GM19328 (cell line): Measurements from ENCODE around the gene BNIP2.
"Not testable (repeated sequence)": the region's sequence is repeated elsewhere in the genome, so short reads cannot be mapped to it uniquely, and the experiment has no call there.

Experiments used
- ATAC-seq: cut with Tn5 transposase; IDR thresholded peaks from one replicate; pipeline ENCODE4 v1.9.1; 2021; ENCODE audit warnings: mild to moderate bottlenecking, moderate library complexity; ENCODE audit not compliant: unreplicated experiment

Gene BNIP2, protein sequence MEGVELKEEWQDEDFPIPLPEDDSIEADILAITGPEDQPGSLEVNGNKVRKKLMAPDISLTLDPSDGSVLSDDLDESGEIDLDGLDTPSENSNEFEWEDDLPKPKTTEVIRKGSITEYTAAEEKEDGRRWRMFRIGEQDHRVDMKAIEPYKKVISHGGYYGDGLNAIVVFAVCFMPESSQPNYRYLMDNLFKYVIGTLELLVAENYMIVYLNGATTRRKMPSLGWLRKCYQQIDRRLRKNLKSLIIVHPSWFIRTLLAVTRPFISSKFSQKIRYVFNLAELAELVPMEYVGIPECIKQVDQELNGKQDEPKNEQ

DNA sequence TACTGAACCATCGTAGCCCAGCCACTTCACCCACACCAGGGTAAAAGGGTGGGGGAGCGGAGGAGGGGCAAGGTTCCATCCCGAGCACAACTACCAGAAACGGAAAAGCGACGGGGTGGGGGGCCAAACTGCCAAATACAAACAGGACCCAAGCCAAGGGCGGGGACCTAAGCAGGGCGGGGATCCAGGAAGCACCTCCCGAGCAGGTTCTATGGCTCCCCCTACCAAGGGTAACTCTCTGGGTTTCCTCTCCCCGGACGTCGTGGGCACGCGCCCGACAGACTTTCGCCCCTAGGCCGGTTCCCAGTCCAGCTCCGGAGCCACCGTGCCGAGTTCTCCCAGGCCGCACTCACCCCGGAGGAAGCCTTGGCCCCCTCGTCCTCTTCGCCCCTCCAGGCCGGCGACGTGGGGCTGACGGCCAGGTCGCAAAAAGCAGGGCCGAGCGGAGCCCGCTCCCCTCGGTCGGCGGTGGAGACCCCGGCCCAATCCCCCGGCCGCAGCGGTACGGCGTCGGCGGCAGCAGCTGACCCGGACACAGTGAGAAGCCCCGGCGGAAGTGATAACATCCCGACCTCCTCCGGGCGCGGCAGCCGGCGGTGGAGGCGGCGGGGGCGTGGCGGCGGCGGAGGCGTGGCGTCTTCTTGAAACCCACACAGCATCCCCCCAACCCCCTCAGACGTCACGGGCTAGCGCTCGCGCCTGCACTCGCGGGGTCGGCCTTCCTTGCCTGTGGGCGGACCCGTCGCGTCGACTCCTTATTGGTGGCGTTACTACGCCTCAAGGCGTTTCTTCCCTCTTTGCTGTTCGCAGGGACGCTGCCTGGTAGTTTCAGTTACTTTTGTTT is at the start of gene BNIP2:
BNIP2 (minus strand) TSS at position 539 of the 844 bp plus-strand sequence. CDS start 6,863 bp downstream, outside the sequence.
- ATAC-seq, result peak; percentile 80

DNA sequence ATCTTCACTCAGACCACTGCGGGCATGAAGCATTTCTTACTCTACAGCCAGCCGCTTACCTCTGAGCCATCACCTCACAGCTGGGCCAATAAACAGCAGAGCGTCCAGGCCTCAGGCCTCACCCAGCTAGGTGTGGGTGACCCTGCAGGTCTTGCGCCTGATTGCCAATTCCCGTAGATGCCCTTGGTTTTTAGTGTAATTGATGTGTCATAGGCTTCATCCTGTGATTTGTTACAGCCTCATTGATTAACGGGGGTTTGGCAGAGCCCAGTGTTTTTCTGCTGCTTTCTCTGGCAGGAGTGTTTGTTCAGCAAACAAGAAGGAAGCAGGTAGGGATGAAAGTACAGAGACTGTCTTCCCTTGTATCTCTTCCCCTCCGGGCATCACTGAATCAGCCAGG is 49.6 kb upstream of the BNIP2 start:
- no peak for ATAC-seq

DNA sequence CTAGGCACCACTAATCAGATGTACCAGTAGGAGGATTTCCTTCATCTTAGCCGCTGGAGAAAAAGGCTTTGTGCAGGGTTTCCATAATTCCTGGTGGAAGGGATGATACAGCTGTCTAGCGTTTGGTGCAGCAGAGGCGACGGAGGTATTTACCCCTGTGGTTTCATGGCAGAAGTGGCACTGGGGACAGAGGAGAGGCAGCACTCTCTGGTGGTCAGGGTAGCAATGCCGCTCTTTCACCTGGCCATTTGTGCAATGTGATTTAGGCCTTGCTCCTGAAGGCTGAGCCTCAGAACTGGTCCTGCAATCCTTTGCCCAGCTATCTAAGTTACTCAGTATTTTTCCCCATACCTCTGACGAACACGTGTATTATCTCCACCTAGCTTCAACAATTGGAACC is 47.1 kb upstream of the BNIP2 start:
- no peak for ATAC-seq

DNA sequence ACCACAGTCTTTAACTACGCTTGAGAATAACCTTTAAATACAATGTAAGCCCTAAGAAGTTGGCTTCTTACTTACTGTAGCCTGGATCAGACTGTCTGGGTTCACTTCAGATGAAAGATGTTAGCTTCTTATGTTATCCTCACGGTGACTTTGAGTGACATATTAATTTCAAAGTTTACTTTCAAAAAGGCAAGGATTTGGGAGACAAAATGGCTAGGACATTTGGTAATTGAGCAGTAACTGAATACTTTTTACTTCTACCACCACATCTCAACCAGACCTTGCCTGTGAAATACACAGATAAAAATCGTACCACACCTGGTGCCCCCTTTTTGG is 36.0 kb upstream of the BNIP2 start:
- ATAC-seq, result no peak

DNA sequence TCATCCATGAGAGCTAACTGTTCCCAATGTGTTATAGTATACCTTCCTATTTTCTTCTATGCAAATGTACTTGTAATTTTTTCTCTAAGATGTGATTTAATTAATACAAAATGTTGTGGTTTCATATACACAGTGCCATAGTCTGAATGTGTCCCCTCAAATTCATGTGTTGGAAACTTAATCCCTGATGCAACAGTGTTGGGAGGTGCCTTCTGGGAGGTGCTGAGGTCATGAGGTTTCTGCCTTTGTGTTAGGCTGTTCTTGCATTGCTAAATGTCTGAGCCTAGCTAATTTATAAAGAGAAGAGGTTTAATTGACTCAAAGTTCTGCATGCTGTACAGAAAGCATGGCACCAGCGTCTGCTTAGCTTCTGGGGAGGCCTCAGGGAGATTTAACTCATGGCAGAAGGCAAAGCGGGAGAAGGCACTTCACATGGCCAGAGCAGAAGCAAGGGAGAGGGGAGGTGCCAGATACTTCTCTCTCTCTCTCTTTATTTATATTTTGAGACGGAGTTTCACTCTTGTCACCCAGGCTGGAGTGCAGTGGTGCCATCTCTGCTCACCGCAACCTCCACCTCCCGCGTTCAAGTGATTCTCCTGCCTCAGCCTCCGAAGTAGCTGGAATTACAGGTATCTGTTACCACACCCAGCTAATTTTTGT is 34.7 kb upstream of the BNIP2 start:
- no peak for ATAC-seq

DNA sequence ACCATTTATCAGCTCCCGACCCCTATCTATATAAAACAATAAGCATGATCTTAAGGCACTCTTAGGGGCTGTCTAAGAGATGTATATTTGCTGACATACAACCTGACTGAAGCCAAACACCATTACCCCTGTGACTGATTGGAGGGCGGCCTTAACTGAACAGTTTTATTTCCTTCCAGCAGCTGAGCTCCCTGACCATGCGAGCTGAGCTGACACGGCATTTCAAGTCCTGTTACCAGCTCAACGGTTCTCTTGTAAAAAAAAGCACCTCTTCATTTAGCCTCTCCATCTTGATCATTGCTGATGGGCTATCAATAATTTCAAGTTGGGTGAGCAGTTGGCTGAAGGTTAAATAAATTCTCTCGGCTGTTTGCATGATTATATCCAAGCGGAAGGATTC is 33.4 kb upstream of the BNIP2 start:
- no peak for ATAC-seq

DNA sequence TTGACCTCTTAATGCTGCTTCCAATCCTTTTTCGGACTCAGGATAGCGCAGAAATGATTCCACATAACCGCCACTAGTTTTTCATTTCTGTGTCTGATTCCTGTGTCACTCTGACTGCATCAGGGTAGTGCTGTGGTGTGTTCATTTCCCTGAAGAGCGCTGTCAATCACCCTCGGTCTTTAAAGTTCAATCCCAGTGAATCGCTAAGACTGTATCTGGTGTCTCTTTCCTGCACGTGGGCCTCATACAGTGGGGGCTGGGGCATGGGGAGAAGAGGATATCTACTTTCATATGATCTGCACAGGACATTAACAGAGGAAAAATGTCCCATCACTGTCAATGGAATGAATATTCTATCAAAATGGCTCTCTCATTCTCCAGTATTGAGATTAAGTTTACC is 32.9 kb upstream of the BNIP2 start:
- ATAC-seq, result no peak

DNA sequence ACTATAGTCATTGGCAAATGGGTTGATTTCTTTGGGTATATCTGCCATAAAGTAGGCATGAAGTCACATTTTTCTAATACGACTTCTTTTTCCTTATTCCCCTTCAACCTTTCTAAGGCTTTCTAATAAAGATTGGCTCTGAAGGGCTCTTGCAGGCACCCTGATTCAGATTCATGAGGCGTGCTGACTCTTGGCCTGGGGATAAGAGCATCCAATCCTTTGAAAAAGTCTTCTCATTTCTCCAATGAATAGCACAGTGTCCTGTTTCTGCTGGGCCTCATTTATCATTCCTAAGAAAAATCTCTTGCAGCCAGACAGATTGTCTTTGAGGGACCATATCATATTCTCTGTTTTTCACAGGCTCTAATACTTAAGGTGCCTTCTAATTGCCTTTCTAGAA is 32.3 kb upstream of the BNIP2 start:
- no peak for ATAC-seq

DNA sequence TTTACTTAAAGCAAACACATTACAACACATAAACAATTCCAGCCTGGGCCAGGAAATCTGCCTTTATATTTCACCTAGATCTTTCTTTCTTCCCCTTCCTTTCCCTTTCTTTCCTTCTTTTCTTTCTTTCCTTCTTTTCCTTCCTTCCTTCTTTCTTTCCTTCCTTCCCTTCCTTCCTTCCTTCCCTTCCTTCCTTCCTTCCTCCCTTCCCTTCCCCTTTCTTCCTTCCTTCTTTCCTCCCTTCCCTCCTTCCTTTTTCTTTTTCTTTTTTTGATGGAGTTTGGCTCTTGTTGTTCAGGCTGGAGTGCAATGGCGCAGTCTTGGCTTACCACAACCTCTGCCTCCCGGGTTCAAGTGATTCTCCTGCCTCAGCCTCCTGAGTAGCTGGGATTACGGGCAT is 24.1 kb upstream of the BNIP2 start:
- ATAC-seq, result no peak

DNA sequence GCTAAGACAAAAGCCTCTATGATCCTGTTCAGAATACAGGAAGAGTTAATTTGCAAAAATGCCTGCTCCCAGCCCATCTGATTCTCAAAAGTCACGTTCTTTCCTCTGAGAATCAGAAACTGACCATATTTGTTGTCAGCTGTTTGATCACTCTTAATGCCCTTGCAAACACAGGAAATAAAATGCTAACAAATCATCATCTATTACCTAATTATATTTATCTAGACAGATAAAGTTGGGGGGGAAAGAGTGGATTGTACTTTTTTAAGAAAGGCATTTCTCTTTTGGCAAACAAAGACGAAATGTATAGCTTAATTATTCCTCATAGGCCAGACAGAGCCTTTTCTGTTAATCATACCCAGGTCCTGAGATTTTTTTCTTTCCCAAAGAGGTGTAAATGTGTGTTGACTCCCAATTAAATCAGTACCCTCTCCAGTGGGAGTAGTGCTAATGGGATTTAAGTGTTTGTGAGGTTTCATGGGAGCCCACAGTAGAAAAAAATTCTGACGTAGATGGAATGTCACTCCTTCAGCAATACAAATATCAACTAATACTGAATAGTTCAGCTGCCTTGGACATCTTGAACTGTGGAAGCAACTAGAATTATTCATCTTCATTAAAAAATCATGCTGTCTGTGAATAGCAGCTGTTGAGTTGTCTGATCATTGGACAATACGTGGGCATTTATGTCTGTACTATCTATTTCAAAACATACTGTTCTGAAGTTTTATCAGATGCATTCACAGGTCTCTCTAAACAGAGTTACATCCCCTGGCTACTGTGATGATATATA is 22.5 kb upstream of the BNIP2 start:
- no peak for ATAC-seq

DNA sequence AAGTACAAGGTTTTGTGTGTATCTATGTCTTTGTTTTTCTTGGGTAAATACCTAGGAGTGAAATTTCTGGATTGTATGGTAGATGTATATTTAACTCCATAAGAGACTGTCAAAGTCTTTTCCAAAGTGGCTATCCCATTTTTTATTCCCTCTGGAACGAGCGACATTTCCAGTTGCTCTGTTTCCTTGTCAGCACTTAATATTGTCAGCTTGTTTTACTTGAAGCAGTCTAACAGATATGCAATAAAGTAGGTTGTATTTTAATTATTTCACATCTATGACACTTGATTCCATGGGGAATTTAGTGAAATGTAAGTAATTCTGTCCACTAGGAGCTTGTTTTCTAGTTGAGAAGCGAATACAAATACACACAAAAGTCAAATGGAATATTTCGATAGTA is 18.5 kb upstream of the BNIP2 start:
- no peak for ATAC-seq

DNA sequence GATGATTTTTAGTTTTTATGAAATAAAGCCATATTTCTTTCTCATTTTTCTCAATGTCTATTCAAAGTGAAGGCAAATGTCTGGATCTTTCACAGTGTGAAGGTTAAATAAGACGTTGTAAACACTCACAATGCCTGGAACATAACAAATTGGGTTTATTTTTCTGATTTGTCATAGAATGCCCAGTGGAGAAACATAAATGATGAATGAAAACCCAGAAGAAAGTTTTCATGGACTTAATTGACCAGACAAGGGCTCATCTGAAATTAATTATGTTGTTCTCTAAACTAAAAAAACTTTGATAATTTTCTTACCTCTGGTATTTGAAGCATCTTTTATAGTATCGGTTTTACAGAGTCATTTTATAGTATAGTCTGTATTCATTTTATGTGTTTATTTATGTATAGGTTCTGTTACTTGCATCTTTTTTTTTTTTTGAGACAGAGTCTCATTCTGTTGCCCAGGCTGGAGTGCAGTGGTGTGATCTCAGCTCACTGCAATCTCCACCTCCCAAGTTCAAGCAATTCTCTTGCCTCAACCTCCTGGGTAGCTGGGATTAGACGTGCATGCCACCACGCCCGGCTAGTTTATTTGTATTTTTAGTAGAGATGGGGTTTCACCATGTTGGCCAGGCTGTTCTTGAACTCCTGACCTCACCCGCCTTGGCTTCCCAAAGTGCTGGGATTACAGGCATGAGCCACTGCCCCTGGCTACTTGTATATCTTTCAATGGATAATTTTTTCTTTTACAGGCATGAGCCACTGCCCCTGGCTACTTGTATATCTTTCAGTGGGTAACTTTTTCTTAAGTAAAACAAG is 15.1 kb upstream of the BNIP2 start:
- no peak for ATAC-seq

DNA sequence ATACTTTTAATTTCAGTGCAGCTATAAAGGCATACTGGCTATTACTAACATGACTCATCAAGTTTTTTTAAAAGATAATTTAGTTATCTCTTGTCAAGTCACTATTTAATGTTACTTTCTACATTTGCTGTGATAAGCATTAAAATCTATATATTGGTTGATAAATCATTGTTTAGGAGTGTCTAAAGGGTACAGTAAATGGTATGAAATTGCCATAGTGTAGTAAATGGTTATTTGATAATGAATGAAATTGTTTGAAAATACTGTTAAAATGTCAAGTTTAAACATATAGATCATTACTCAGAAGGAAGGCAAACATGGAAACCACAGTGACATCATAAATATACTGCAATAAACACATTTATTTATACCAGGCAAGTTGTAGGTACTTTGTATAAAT is 13.2 kb upstream of the BNIP2 start:
- ATAC-seq, result no peak

DNA sequence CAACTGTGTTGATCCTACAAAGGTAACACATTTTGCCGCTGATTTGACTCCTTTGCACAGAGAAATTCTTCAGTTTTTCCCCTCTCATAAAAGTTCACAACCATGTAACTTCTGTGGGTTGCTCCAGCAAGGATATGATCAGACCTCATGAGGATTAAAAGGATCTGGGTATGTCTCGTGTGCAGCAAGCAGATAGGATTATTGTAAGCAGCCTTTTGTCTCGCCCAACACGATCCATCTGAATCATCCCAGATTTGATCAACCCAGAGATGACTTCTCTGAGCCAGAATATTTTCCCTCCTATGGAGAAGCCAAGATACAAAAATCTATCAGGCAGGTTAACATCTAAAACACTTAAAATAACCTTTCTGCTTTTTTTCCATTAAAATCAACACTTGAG is 12.8 kb upstream of the BNIP2 start:
- no peak for ATAC-seq

DNA sequence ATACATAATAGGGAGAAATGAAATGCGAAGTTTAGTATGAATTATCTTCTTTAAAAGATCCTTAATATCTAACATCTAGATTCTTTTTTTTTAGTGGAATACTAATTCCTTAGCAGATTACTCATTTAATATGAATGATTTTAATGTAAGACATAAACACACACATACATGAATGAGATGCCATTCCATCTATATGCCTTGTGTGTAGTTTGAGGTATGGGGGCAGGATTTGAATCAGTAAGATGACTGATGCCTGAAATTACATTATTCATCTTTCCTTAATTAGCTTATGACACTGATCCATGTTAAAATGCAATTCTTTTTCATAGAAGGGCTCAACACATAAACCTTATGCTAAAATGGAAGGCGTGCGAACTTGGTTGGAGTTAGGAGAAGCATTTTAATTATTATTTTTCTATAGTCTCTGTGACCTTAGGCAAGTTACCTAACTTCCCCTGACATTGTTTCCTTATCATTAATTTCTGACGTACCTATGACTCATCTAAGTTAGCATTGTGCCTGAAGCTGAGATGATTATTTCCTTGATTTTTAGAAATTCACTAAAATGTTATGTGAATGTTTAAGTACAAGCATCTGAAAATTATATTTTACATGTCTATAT is 10.8 kb upstream of the BNIP2 start:
- ATAC-seq, result no peak

DNA sequence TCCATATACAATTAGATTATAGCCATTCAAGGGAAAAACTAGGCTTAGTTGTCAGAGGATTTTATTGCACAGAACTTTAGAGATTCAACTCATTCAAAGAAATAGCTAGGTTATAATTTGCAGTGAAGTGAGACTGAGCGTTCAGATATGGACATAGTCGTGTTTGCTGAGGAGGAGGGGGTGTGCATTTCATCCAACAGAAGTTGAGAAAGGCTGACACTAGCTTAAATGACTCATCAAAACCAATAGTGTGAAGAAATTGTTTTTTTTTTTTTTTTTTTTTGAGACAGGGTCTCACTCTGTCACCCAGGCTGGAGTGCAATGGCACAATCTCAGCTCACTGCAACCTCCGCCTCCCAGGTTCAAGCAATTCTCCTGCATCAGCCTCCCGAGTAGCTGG is 8.9 kb upstream of the BNIP2 start:
- not testable (repeated sequence) for ATAC-seq

DNA sequence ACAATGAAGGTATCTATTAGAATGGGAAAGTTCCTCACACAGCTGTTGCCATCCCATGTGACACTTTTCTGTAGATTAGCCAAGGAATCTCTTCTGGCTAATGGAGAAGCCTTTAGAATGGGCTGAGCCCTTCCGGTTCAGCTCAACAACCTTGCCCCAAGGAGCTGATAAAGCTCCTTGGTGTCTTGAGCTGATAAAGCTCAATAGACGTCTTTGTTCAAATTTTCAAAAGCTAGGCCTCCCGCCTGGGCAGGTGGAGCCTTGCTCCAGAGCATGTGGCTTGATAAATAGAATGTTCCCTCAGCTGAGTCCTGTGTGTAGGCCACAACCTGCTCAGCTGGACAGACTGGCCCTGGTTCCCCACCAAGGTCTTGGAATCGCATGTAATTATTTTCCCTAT is 7.2 kb upstream of the BNIP2 start:
- ATAC-seq, result no peak

DNA sequence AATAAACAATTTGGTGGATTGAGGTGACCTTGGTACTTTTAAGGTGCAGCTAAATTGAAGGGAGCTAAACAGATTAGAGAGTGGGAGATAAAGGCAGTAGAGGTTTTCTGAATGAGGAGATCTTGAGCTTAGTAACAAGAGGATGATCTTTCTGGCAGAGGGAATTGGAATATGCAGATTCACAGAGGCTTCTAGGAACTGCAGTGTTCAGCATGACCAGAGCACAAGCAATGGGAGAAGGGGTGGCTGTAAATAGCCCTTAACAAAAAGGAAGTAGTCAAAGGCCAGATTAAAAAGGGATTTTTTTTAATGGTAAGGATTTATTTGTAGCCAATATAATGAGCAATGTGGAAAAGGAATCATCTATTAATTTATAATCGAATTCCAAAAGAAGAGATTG is 5.7 kb upstream of the BNIP2 start:
- ATAC-seq, result no peak

DNA sequence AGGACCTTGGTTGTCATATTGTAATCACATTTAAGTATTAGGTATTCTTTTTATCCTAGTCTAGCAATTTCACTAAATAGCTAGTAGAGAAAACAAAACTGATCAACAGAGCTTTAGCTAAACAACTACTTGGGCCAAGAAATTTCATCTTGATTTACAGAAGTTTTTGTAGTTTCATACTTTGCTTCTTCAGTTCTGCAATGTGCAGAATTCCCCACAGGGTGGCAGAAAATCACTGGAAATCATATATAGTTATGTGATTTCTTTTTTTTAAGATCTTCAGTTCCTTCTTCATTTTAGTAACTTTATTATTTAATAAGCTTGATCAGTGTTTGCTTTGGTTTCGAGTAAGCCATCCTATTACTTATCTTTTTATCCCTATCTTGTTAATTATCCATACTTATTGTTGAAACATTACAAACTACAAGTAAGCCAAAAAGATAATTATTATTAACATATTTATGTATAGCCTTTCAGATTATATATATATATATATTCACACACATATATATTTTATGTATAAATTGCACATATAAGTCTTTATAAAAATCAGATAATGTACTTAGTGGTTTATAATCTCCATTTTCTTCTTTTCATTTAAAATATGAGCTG is 2.2 kb upstream of the BNIP2 start:
- ATAC-seq, result no peak
